NCI-H2107 treated with DMSO at 0.1 percent for 48 hours (cell line): ENCODE measurements around the gene GNAS.
A peak's percentile ranks its signal among the peaks of the same experiment; 100 is the strongest.

Experiments used
- DNase-seq: peaks from one replicate; lab custom pipeline; 2025; ENCODE audit not compliant: unreplicated experiment; lab: John Stamatoyannopoulos, UW

GNAS gene

DNA sequence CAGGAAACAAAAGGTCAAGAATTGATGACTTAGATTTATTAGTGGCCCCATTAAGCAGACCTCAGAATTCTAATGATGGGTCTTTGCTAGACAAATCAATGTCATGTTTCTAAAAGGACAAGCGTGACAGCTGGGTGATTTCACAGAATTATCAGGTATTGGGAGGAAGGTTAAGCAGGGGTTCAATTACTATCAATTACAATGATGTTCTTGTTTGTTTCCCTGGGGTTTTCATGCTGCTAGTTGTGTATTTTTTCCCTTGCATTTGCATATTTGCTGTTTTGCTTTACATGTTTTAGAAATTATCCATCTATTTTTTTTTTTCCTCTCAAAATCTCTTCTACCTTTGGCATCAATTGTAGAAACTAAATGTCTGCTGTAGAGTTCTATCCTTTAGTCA is 27.9 kb downstream of the GNAS start:
- no peak for DNase-seq

- DNase-seq = no peak
Observed at GRCh38 chr20:58880994-58881752, 28.7 kb downstream of the GNAS start.

GRCh38 chr20:58882704-58883089 is 30.2 kb downstream of the GNAS start:
- DNase-seq = no peak

DNA sequence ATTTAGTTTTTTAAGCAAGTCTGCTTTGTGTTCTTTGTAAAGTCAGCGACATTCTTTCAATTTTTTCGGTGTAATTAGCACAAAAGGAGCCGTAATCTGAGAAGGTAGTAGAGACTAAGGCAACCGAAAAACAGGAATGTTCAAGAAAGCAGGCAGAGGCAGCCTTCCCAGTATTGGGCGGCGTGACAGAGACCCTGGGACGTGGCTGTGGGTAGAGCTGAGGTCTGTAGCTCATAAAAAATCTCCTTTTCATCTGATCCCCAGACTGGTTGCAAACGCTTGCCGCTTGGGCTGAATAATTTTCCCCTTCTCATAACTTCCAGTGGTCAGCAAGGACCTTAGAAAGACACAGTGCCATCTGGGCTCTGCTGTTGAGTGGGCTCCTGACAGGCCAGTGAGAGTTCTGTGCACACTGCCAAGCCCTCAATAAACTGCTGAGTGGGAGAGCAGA is 30.8 kb downstream of the GNAS start:
- DNase-seq = no peak

GRCh38 chr20:58884966-58885365 is 32.5 kb downstream of the GNAS start:
- DNase-seq = no peak

DNA sequence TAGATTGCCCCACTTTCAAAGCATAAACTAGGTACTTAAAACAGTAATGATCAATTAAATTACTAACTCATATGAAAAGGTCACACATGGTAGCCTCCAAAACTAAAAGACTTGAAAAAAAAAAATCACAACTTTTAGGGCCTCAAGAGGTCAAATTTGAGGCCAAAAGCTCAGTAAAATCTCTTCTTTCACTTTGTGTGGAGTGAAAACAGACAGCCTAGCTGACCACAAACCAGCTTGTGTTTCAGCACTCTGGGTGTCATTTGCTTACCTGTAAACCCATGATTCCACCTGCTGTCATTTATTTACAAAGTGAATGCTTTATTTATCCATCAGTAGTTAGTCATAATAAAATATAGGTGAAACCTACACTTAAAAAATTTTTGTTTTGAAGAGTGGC is 34.0 kb downstream of the GNAS start:
- no peak for DNase-seq

DNA sequence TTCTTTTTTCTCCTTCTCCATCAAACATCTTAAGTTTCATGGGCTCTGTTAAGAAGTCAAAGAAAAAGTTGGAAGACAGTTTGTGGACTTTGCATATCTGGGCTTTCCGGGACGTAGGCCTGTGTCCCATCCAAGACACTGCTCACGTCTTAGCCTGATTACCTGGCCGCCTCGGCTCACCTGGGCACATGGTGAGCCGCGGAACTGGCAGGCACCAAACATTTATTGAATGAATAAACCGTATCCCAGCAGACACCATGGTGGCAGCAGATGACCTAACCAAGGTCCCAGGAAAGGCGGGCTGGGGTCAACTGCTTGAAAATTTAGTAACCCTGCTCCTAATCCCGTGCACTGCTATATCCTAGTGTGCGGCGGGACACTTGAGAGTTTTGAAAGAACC is 35.6 kb downstream of the GNAS start:
- no peak for DNase-seq

DNA sequence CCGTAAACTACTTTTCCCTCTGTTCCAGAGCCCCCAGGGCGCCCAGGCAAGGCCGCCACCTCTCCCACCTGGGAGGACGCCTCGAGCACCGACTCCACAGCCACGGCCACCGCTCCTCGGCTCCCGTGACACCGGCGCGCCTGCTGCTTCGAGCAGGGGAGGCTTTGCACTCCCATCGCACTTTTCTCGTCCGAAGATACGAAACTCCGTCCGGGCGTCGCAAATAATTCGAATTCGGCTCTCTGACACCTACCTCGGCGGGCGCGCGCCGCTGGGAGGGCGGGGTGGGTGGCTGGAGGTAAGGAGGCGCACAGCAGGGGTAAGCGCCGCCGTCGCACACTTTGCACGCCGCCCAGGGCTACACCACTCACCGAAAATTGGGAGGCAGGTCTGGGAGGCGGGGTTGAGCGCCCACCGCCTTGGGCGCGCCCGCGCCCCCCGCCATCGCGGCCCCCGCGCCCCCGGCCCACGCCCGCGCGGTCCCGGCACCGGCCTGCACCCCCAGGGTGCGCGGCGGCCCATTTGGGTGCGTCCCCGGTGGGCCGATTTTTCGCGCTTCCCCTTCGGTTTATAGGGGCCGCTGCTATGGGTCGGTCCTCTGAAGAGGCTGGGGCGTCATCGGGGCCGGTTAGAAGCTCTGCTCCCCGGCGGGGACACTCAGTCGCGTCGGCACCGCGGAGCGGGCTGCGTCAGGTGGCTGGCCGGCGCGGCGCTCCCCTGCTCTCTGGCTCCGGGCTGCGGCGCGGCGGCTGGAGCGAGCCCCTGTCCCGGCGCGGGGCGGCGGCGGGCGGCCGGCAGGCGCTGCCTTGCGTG is 36.2 kb downstream of the GNAS start:
- no peak for DNase-seq

DNA sequence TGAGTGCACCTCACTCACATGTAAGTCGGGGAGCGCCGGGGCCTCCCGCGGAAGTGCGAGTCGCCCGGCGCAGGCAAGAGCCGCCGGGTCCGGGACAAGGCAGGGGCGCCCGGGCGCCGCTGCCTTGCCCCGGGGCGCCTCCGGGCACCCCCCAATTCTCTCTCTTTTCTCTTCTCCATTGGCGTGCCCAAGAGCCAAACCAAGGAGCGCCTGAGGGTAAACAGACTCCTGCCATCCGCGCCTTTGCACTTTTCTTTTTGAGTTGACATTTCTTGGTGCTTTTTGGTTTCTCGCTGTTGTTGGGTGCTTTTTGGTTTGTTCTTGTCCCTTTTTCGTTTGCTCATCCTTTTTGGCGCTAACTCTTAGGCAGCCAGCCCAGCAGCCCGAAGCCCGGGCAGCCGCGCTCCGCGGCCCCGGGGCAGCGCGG is 36.8 kb downstream of the GNAS start:
- no peak for DNase-seq

- no peak for DNase-seq
Observed at GRCh38 chr20:58889798-58890517, 37.4 kb downstream of the GNAS start.

- DNase-seq = peak; percentile 16
Observed at GRCh38 chr20:58890518-58891085, 38.1 kb downstream of the GNAS start.

GRCh38 chr20:58891086-58891717 is 38.7 kb downstream of the GNAS start:
- peak; percentile 17 for DNase-seq

DNA sequence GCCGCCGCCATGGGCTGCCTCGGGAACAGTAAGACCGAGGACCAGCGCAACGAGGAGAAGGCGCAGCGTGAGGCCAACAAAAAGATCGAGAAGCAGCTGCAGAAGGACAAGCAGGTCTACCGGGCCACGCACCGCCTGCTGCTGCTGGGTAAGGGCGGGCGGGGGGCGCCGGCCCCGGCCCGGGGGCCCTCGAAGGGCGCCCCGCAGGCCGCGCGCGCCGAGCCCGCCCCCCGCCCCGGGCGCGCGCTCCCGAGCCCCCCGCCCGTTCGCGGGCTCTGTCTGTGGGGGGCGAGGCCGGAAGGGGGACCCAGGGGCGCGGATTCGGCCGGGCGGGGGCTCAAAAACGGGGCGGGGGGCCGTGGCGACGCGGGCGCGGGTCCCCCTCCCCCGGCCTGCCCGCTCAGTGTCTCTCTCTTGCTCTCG is 39.2 kb downstream of the GNAS start:
- DNase-seq = no peak

- peak; percentile 68 for DNase-seq
Observed at GRCh38 chr20:58892141-58892931, 39.8 kb downstream of the GNAS start.

DNA sequence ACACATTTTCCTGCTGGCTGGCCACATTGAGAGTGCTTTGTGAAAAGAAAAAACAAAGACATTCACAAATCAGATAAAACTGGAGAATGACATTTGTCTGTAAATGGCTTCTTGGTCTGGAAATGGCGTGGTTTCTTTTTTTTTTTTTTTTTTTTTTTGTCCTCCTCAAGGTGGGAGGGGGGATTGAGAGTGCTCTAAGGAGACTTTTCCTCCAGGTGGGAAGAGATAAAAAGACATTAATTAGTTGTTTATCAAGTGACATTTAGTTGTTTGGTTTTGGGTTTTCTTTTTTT is 40.4 kb downstream of the GNAS start:
- DNase-seq = peak; percentile 36

GRCh38 chr20:58893355-58894120 is 41.0 kb downstream of the GNAS start:
- DNase-seq = no peak

- DNase-seq = no peak
Observed at GRCh38 chr20:58894652-58895447, 42.3 kb downstream of the GNAS start.

GRCh38 chr20:58895448-58896180 is 43.1 kb downstream of the GNAS start:
- DNase-seq = no peak
